NB4 (cell line): Measurements from ENCODE around the gene SAPCD2.

ENCODE experiments used
- CTCF ChIP-seq: IDR thresholded peaks from one replicate; pipeline ENCODE4 v1.5.1; 2012; ENCODE audit warnings: low read depth, low read length
- MAX ChIP-seq: IDR thresholded peaks from 2 replicates; pipeline ENCODE4 v1.6.1; 2011; ENCODE audit warnings: low read depth, low read length
- POLR2A ChIP-seq: IDR thresholded peaks from 2 replicates; pipeline ENCODE4 v1.6.1; 2011; ENCODE audit warnings: mild to moderate bottlenecking; ENCODE audit not compliant: insufficient read length; ENCODE audit errors: extremely low read depth

- TF ChIP-seq CTCF (no peak), POLR2A (no peak), MAX (no peak)
Observed at GRCh38 chr9:137052293-137052692, 18.1 kb downstream of the SAPCD2 start.
